GOT3 (cell line): ENCODE data around the gene HLA-E.
"Not testable (repeated sequence)": the region's sequence is repeated elsewhere in the genome, so short reads cannot be mapped to it uniquely, and the experiment has no call there.

Experiments used
- DNase-seq: peaks from one replicate; lab custom pipeline; 2025; ENCODE audit warnings: mixed read lengths; lab: John Stamatoyannopoulos, UW

HLA-E gene

GRCh38 chr6:30481211-30481964 is 7.9 kb upstream of the HLA-E start:
- DNase-seq, result no peak

GRCh38 chr6:30481965-30482644 is 7.2 kb upstream of the HLA-E start:
- DNase-seq, result peak; percentile 8

GRCh38 chr6:30483677-30484279 is 5.5 kb upstream of the HLA-E start:
- DNase-seq, result no peak

- no peak for DNase-seq
Observed at GRCh38 chr6:30485236-30485635, 4.1 kb upstream of the HLA-E start.

- no peak for DNase-seq
Observed at GRCh38 chr6:30487926-30488325, 1.4 kb upstream of the HLA-E start.

- not testable (repeated sequence) for DNase-seq
Observed at GRCh38 chr6:30488697-30489080, 620 bp upstream of the HLA-E start.

- no peak for DNase-seq
Observed at GRCh38 chr6:30490026-30490876, 942 bp downstream of the HLA-E start.

- not testable (repeated sequence) for DNase-seq
Observed at GRCh38 chr6:30491291-30491953, 2.1 kb downstream of the HLA-E start.

- no peak for DNase-seq
Observed at GRCh38 chr6:30491991-30492952, 3.0 kb downstream of the HLA-E start.

GRCh38 chr6:30493643-30494250 is 4.4 kb downstream of the HLA-E start:
- DNase-seq, result no peak

- no peak for DNase-seq
Observed at GRCh38 chr6:30494291-30494861, 5.1 kb downstream of the HLA-E start.

GRCh38 chr6:30495060-30495459 is 5.8 kb downstream of the HLA-E start:
- not testable (repeated sequence) for DNase-seq

GRCh38 chr6:30495993-30496392 is 6.7 kb downstream of the HLA-E start:
- no peak for DNase-seq

GRCh38 chr6:30497261-30497599 is 7.9 kb downstream of the HLA-E start:
- DNase-seq, result not testable (repeated sequence)

- no peak for DNase-seq
Observed at GRCh38 chr6:30497714-30498113, 8.4 kb downstream of the HLA-E start.

GRCh38 chr6:30498705-30499104 is 9.4 kb downstream of the HLA-E start:
- not testable (repeated sequence) for DNase-seq

- DNase-seq, result no peak
Observed at GRCh38 chr6:30500421-30501355, 11.4 kb downstream of the HLA-E start.
